K562 (cell line): ENCODE data around the gene SYNJ2. TPM values are rescaled to one million over a fixed set of nuclear protein-coding genes. Genes with fewer than 3 reads are reported as not detected.

Source experiments
- MCM2 ChIP-seq: fragments of 450-650 bp; IDR thresholded peaks from 2 replicates; pipeline ENCODE4 v1.6.1; 2017; ENCODE audit warnings: low read depth, mild to moderate bottlenecking
- NCOA6 ChIP-seq: fragments of 450-650 bp; IDR thresholded peaks from 2 replicates; pipeline ENCODE4 v1.6.1; 2017; ENCODE audit warnings: mild to moderate bottlenecking
- NR4A1 ChIP-seq, 2 experiments: fragments of 250-450 bp in 1 of 2; fragments of 450-650 bp in 1 of 2; sonication (Bioruptor Pico) in 1 of 2; IDR thresholded peaks; 2 replicates each; pipeline versions ENCODE4 v1.4.0 to v1.6.1; 2016 to 2020; ENCODE audit warnings: mild to moderate bottlenecking in 2 of 2, missing compliant biosample characterization in 1 of 2, missing genetic modification characterization in 1 of 2, moderate library complexity in 1 of 2
- RAD51 ChIP-seq: fragments of 450-650 bp; IDR thresholded peaks from 2 replicates; pipeline ENCODE4 v1.7.1; 2016; ENCODE audit warnings: low read depth, mild to moderate bottlenecking, borderline replicate concordance
- RBM25 ChIP-seq: fragments of 200-400 bp; formaldehyde crosslinking; IDR thresholded peaks from 2 replicates; pipeline ENCODE4 v1.6.1; 2018; ENCODE audit warnings: low read length, low read depth, moderate library complexity; ENCODE audit not compliant: severe bottlenecking
- SIX5 ChIP-seq, 2 experiments: IDR thresholded peaks; 2 replicates each; pipeline ENCODE4 v1.6.1; 2011; ENCODE audit warnings: low read length in 2 of 2, borderline replicate concordance in 1 of 2, low read depth in 1 of 2, mild to moderate bottlenecking in 1 of 2, moderate library complexity in 1 of 2; ENCODE audit not compliant: insufficient read depth in 1 of 2
- TARDBP ChIP-seq: fragments of 450-650 bp; IDR thresholded peaks from 2 replicates; pipeline ENCODE4 v1.6.1; 2016
- TFAM ChIP-seq: fragments of 250-450 bp; sonication (Bioruptor Pico); conservative IDR thresholded peaks from 2 replicates; pipeline ENCODE4 v1.5.0; 2021; ENCODE audit warnings: mild to moderate bottlenecking, moderate library complexity
- YY1 ChIP-seq, 3 experiments: IDR thresholded peaks; 2 replicates each; pipeline ENCODE4 v1.6.1; 2011; ENCODE audit warnings: low read length in 2 of 3, mild to moderate bottlenecking in 2 of 3, moderate library complexity in 2 of 3, borderline replicate concordance in 1 of 3, control low read depth in 1 of 3, low read depth in 1 of 3; ENCODE audit not compliant: insufficient read depth in 3 of 3, insufficient replicate concordance in 2 of 3, control insufficient read depth in 1 of 3, insufficient read length in 1 of 3; ENCODE audit errors: extremely low read depth in 1 of 3
- ZNF282 ChIP-seq: sonication (generic); formaldehyde crosslinking; IDR thresholded peaks from 2 replicates; pipeline ENCODE4 v1.8.1; 2023; ENCODE audit warnings: missing genetic modification reagents
- ZNF408 ChIP-seq: fragments of 250-450 bp; sonication (Bioruptor Pico); IDR thresholded peaks from 2 replicates; pipeline ENCODE4 v1.4.0; 2020; ENCODE audit warnings: low read depth, mild to moderate bottlenecking, moderate library complexity
- ZNF445 ChIP-seq: fragments of 250-450 bp; sonication (Bioruptor Pico); IDR thresholded peaks from 2 replicates; pipeline ENCODE4 v1.4.0; 2020; ENCODE audit warnings: low read depth, mild to moderate bottlenecking, moderate library complexity
- polyA plus RNA-seq, 8 experiments: library from polyadenylated mRNA; depleted of rRNA in 4 of 8; stranded (reverse) in 5 of 8; unstranded in 3 of 8; fragments of >200 nt; fragmentation: Nextera tagmentation in 2 of 8; fragmentation: Illumina TruSeq in 1 of 8; extraction: Ambion mirVana in 2 of 8; extraction: Trizol in 1 of 8; gene quantifications; 2 replicates each; pipeline versions ENCODE4 v1.2.1 to v1.2.3, GENCODE V29; 2011 to 2014; ENCODE audit warnings: inconsistent platforms in 1 of 8, missing spikeins in 1 of 8
- total RNA-seq, 7 experiments: library from RNA; depleted of rRNA in 6 of 7; stranded (reverse); fragments of >200 nt in 6 of 7; fragmentation: Illumina TruSeq in 2 of 7; extraction: Trizol in 2 of 7; gene quantifications; 2 replicates each; pipeline versions ENCODE4 v1.2.1 to v1.2.3, GENCODE V29; 2011 to 2021; ENCODE audit warnings: low replicate concordance in 1 of 7
- TF ChIP-seq, protein P1 (sequence below): fragments of 250-450 bp; sonication (Bioruptor Pico); IDR thresholded peaks from 2 replicates; pipeline ENCODE4 v1.8.0; 2021; ENCODE audit warnings: moderate library complexity, mild to moderate bottlenecking, inconsistent platforms
- TF ChIP-seq, protein P2 (sequence below): fragments of 250-450 bp; sonication (Bioruptor Pico); IDR thresholded peaks from 2 replicates; pipeline ENCODE4 v1.8.0; 2021; ENCODE audit warnings: mild to moderate bottlenecking, moderate library complexity
- TF ChIP-seq, protein P3 (sequence below): fragments of 450-650 bp; formaldehyde crosslinking; IDR thresholded peaks from 2 replicates; pipeline ENCODE4 v1.4.0; 2020; ENCODE audit warnings: mild to moderate bottlenecking
- TF ChIP-seq, protein P4 (sequence below): fragments of 250-450 bp; sonication (Bioruptor Pico); IDR thresholded peaks from 2 replicates; pipeline ENCODE4 v1.8.0; 2022; ENCODE audit warnings: inconsistent platforms
- TF ChIP-seq, protein P5 (sequence below): fragments of 200-800 bp; sonication (Bioruptor generic); IDR thresholded peaks from 2 replicates; pipeline ENCODE4 v1.6.1; 2017; ENCODE audit warnings: missing genetic modification characterization, missing compliant biosample characterization
- TF ChIP-seq, protein P6 (sequence below): sonication (generic); IDR thresholded peaks from 2 replicates; pipeline ENCODE4 v1.6.1; 2016

SYNJ2 gene
- total and polyA plus RNA-seq, 9 of the 15 experiments (the other 6 are each of a cell fraction or from before 2014, with no cell fraction given), result 3.0 to 27.7 (median 17.8) TPM

DNA sequence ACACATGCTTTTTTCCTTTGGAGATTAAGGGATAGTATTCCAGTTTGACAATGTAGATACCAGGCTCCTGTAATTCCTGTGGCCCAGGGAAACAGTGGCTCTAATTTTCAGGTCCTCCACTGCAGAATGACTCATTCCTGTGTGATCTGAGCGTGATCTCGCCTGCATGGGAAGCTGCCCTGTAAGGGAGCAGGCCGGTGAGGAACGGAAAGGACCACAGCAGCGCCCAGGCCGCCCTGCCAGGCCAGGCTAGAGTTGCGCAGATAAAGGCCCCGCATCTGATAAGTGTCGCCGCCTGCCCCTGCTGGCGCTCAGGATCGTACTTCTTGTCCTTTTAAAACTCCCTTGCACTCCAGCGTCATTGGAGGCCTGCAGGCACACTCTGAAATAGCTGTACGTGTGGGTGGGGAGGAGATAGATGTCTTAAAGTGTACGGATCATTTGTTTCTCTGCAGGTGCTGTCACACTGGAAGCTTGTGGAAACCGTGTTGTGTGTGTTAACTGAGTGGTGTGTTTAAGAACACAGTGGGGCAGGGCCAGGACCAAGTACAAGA is 60.7 kb downstream of the SYNJ2 start (continued):
- TF ChIP-seq MCM2, result no peak
- TF ChIP-seq, protein P1, sequence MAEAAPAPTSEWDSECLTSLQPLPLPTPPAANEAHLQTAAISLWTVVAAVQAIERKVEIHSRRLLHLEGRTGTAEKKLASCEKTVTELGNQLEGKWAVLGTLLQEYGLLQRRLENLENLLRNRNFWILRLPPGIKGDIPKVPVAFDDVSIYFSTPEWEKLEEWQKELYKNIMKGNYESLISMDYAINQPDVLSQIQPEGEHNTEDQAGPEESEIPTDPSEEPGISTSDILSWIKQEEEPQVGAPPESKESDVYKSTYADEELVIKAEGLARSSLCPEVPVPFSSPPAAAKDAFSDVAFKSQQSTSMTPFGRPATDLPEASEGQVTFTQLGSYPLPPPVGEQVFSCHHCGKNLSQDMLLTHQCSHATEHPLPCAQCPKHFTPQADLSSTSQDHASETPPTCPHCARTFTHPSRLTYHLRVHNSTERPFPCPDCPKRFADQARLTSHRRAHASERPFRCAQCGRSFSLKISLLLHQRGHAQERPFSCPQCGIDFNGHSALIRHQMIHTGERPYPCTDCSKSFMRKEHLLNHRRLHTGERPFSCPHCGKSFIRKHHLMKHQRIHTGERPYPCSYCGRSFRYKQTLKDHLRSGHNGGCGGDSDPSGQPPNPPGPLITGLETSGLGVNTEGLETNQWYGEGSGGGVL (CRISPR knock-in tag), result no peak
- TF ChIP-seq SIX5 (IDR thresholded peaks at IDR 0.05; ENCODE audit: borderline replicate concordance in 1 of 2, insufficient read depth in 1 of 2, low read depth in 1 of 2, low read length in 2 of 2), result no peak
- TF ChIP-seq, protein P2, sequence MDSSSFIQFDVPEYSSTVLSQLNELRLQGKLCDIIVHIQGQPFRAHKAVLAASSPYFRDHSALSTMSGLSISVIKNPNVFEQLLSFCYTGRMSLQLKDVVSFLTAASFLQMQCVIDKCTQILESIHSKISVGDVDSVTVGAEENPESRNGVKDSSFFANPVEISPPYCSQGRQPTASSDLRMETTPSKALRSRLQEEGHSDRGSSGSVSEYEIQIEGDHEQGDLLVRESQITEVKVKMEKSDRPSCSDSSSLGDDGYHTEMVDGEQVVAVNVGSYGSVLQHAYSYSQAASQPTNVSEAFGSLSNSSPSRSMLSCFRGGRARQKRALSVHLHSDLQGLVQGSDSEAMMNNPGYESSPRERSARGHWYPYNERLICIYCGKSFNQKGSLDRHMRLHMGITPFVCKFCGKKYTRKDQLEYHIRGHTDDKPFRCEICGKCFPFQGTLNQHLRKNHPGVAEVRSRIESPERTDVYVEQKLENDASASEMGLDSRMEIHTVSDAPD, result no peak
- no peak for TF ChIP-seq TARDBP
- TF ChIP-seq, protein P3, sequence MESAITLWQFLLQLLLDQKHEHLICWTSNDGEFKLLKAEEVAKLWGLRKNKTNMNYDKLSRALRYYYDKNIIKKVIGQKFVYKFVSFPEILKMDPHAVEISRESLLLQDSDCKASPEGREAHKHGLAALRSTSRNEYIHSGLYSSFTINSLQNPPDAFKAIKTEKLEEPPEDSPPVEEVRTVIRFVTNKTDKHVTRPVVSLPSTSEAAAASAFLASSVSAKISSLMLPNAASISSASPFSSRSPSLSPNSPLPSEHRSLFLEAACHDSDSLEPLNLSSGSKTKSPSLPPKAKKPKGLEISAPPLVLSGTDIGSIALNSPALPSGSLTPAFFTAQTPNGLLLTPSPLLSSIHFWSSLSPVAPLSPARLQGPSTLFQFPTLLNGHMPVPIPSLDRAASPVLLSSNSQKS (CRISPR knock-in tag), result no peak
- TF ChIP-seq, protein P4, sequence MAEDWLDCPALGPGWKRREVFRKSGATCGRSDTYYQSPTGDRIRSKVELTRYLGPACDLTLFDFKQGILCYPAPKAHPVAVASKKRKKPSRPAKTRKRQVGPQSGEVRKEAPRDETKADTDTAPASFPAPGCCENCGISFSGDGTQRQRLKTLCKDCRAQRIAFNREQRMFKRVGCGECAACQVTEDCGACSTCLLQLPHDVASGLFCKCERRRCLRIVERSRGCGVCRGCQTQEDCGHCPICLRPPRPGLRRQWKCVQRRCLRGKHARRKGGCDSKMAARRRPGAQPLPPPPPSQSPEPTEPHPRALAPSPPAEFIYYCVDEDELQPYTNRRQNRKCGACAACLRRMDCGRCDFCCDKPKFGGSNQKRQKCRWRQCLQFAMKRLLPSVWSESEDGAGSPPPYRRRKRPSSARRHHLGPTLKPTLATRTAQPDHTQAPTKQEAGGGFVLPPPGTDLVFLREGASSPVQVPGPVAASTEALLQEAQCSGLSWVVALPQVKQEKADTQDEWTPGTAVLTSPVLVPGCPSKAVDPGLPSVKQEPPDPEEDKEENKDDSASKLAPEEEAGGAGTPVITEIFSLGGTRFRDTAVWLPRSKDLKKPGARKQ, result no peak
- no peak for TF ChIP-seq ZNF408 (CRISPR knock-in tag)
- TF ChIP-seq NCOA6, result no peak
- TF ChIP-seq, protein P5, sequence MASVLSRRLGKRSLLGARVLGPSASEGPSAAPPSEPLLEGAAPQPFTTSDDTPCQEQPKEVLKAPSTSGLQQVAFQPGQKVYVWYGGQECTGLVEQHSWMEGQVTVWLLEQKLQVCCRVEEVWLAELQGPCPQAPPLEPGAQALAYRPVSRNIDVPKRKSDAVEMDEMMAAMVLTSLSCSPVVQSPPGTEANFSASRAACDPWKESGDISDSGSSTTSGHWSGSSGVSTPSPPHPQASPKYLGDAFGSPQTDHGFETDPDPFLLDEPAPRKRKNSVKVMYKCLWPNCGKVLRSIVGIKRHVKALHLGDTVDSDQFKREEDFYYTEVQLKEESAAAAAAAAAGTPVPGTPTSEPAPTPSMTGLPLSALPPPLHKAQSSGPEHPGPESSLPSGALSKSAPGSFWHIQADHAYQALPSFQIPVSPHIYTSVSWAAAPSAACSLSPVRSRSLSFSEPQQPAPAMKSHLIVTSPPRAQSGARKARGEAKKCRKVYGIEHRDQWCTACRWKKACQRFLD (CRISPR knock-in tag), result no peak; the same call in 1 of the 2 replicates
- TF ChIP-seq RBM25, result no peak
- no peak for TF ChIP-seq ZNF445 (CRISPR knock-in tag)
- 0 out of 2 replicates have a peak, but pooled peaks have one; percentile 7 for TF ChIP-seq NR4A1 (CRISPR knock-in tag; IDR thresholded peaks at IDR 0.05)
- TF ChIP-seq NR4A1 (tag; IDR thresholded peaks at IDR 0.05), result peak; percentile 85; the same call in 1 of the 2 replicates
- TF ChIP-seq ZNF282, result no peak
- no peak for TF ChIP-seq TFAM
- TF ChIP-seq RAD51, result no peak
- TF ChIP-seq, protein P6, sequence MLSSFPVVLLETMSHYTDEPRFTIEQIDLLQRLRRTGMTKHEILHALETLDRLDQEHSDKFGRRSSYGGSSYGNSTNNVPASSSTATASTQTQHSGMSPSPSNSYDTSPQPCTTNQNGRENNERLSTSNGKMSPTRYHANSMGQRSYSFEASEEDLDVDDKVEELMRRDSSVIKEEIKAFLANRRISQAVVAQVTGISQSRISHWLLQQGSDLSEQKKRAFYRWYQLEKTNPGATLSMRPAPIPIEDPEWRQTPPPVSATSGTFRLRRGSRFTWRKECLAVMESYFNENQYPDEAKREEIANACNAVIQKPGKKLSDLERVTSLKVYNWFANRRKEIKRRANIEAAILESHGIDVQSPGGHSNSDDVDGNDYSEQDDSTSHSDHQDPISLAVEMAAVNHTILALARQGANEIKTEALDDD, result no peak
- no peak for TF ChIP-seq YY1 (IDR thresholded peaks at IDR 0.05; ENCODE audit: borderline replicate concordance in 1 of 3, control insufficient read depth in 1 of 3, extremely low read depth in 1 of 3, insufficient read depth in 3 of 3, insufficient read length in 1 of 3, insufficient replicate concordance in 2 of 3, low read depth in 1 of 3, low read length in 2 of 3)
